H9 (cell line): ENCODE results near the gene DCTN2. TPM values are rescaled to one million over a fixed set of nuclear protein-coding genes. Genes with fewer than 3 reads are reported as not detected.

Source experiments
- DNase-seq: peaks from one replicate; pipeline ENCODE4 v3.0.0-alpha.2; 2017
- H2AFZ ChIP-seq: one replicate; pipeline ENCODE4 v1.6.1; 2013; ENCODE audit warnings: mild to moderate bottlenecking, low read length, control low read depth, moderate library complexity
- H2AK5ac ChIP-seq: 2 replicates; pipeline ENCODE4 v1.6.1; 2013; ENCODE audit warnings: low read length, control low read depth, mixed read lengths; ENCODE audit not compliant: insufficient read length
- H2BK120ac ChIP-seq: one replicate; pipeline ENCODE4 v1.6.1; 2013; ENCODE audit warnings: low read depth, mild to moderate bottlenecking, low read length, control low read depth, inconsistent platforms; ENCODE audit not compliant: poor library complexity, severe bottlenecking
- H2BK12ac ChIP-seq: 2 replicates; pipeline ENCODE4 v1.6.1; 2013; ENCODE audit warnings: low read length, control low read depth, mixed read lengths, low read depth; ENCODE audit not compliant: insufficient read length
- H2BK15ac ChIP-seq: 2 replicates; pipeline ENCODE4 v1.6.1; 2013; ENCODE audit warnings: low read depth, low read length, control low read depth
- H2BK20ac ChIP-seq: one replicate; pipeline ENCODE4 v1.6.1; 2013; ENCODE audit warnings: low read depth, mild to moderate bottlenecking, low read length, control low read depth, inconsistent platforms; ENCODE audit not compliant: poor library complexity, severe bottlenecking
- H2BK5ac ChIP-seq: 2 replicates; pipeline ENCODE4 v1.6.1; 2013; ENCODE audit warnings: low read length, control low read depth, mixed read lengths; ENCODE audit not compliant: insufficient read length
- H3K14ac ChIP-seq: 2 replicates; pipeline ENCODE4 v1.6.1; 2013; ENCODE audit warnings: low read length, control low read depth; ENCODE audit not compliant: insufficient read depth
- H3K18ac ChIP-seq: 2 replicates; pipeline ENCODE4 v1.6.1; 2013; ENCODE audit warnings: low read depth, mild to moderate bottlenecking, mixed read lengths, low read length, control low read depth; ENCODE audit not compliant: insufficient read length
- H3K23ac ChIP-seq: 2 replicates; pipeline ENCODE4 v1.6.1; 2013; ENCODE audit warnings: low read length, control low read depth, mixed read lengths, low read depth; ENCODE audit not compliant: insufficient read length
- H3K23me2 ChIP-seq: 2 replicates; pipeline ENCODE4 v1.6.1; 2013; ENCODE audit warnings: low read depth, mild to moderate bottlenecking, mixed read lengths, low read length, control low read depth; ENCODE audit not compliant: insufficient read length, poor library complexity, severe bottlenecking
- H3K27ac ChIP-seq: 2 replicates; pipeline ENCODE4 v1.5.1; 2013; ENCODE audit warnings: low read length, control low read depth, mixed read lengths, low read depth; ENCODE audit not compliant: insufficient read length
- H3K27me3 ChIP-seq: 2 replicates; pipeline ENCODE4 v1.6.1; 2013; ENCODE audit warnings: low read length, control low read depth, inconsistent platforms; ENCODE audit not compliant: insufficient read depth
- H3K4ac ChIP-seq: 2 replicates; pipeline ENCODE4 v1.6.1; 2013; ENCODE audit warnings: low read depth, mild to moderate bottlenecking, control low read depth, inconsistent platforms, low read length, moderate library complexity
- H3K4me1 ChIP-seq: 2 replicates; pipeline ENCODE4 v1.6.1; 2013; ENCODE audit warnings: low read length, control low read depth, inconsistent platforms; ENCODE audit not compliant: insufficient read depth
- H3K4me2 ChIP-seq: 2 replicates; pipeline ENCODE4 v1.6.1; 2013; ENCODE audit warnings: low read length, control low read depth, mixed read lengths; ENCODE audit not compliant: insufficient read length, insufficient read depth
- H3K56ac ChIP-seq: 2 replicates; pipeline ENCODE4 v1.6.1; 2013; ENCODE audit warnings: low read depth, mild to moderate bottlenecking, mixed read lengths, low read length, control low read depth; ENCODE audit not compliant: insufficient read length
- H3K79me1 ChIP-seq: 2 replicates; pipeline ENCODE4 v1.6.1; 2013; ENCODE audit warnings: low read depth, mild to moderate bottlenecking, moderate library complexity, low read length, control low read depth, inconsistent platforms; ENCODE audit not compliant: insufficient read depth, poor library complexity, severe bottlenecking
- H3K79me2 ChIP-seq: 2 replicates; pipeline ENCODE4 v1.6.1; 2013; ENCODE audit warnings: low read length, control low read depth, inconsistent platforms; ENCODE audit not compliant: insufficient read depth
- H3K9ac ChIP-seq: 2 replicates; pipeline ENCODE4 v1.6.1; 2013; ENCODE audit warnings: low read length, control low read depth, mixed read lengths; ENCODE audit not compliant: insufficient read length; ENCODE audit errors: extremely low read depth
- H3K9me3 ChIP-seq: one replicate; pipeline ENCODE4 v1.6.1; 2013; ENCODE audit warnings: low read depth, low read length, inconsistent platforms; ENCODE audit not compliant: control insufficient read depth
- H3T11ph ChIP-seq: one replicate; pipeline ENCODE4 v1.6.1; 2013; ENCODE audit warnings: mild to moderate bottlenecking, low read length, control low read depth, inconsistent platforms
- H4K20me1 ChIP-seq: one replicate; pipeline ENCODE4 v1.6.1; 2013; ENCODE audit not compliant: control insufficient read depth, insufficient read length, insufficient read depth
- H4K5ac ChIP-seq: 2 replicates; pipeline ENCODE4 v1.6.1; 2013; ENCODE audit warnings: low read depth, mild to moderate bottlenecking, mixed read lengths, low read length, control low read depth; ENCODE audit not compliant: insufficient read length
- H4K8ac ChIP-seq: replicated peaks from 2 replicates; pipeline ENCODE4 v1.6.1; 2013; ENCODE audit warnings: low read length, control low read depth, mixed read lengths, low read depth; ENCODE audit not compliant: insufficient read length
- H4K91ac ChIP-seq: 2 replicates; pipeline ENCODE4 v1.6.1; 2013; ENCODE audit warnings: low read depth, mild to moderate bottlenecking, moderate library complexity, mixed read lengths, low read length, control low read depth; ENCODE audit not compliant: insufficient read length
- H3K27ac Mint-ChIP-seq, 3 experiments: 2 replicates in 2 of 3; 3 replicates in 1 of 3; pipeline ENCODE4 v1.8.0; 2020 to 2021; ENCODE audit warnings: mixed read lengths in 3 of 3, mild to moderate bottlenecking in 1 of 3, moderate library complexity in 1 of 3
- H3K27me3 Mint-ChIP-seq: 2 replicates; pipeline ENCODE4 v1.8.0; 2021; ENCODE audit warnings: low read depth, mild to moderate bottlenecking, moderate library complexity, mixed read lengths
- H3K36me3 Mint-ChIP-seq, 3 experiments: 2 replicates in 2 of 3; 3 replicates in 1 of 3; pipeline ENCODE4 v1.8.0; 2020 to 2021; ENCODE audit warnings: low read depth in 3 of 3, mixed read lengths in 3 of 3; ENCODE audit not compliant: insufficient read depth in 1 of 3
- H3K4me1 Mint-ChIP-seq, 2 experiments: 2 replicates each; pipeline ENCODE4 v1.8.0; 2020; ENCODE audit warnings: mixed read lengths in 2 of 2
- H3K4me3 Mint-ChIP-seq, 2 experiments: 2 replicates in 1 of 2; 3 replicates in 1 of 2; pipeline ENCODE4 v1.8.0; 2020 to 2021; ENCODE audit warnings: mild to moderate bottlenecking in 2 of 2, mixed read lengths in 2 of 2, moderate library complexity in 1 of 2
- H3K9me3 Mint-ChIP-seq, 2 experiments: 2 replicates in 1 of 2; 3 replicates in 1 of 2; pipeline ENCODE4 v1.8.0; 2020; ENCODE audit warnings: mild to moderate bottlenecking in 2 of 2, mixed read lengths in 2 of 2, moderate library complexity in 1 of 2
- CTCF ChIP-seq: fragments of 200-600 bp; sonication (generic); conservative IDR thresholded peaks from 3 replicates; pipeline ENCODE4 v1.8.0; 2021; ENCODE audit warnings: antibody characterized with exemption, mild to moderate bottlenecking
- WGBS: extraction: QIAGEN DNeasy Blood & Tissue Kit; methylation state at CpG from one replicate; pipeline ENCODE4 v1.1.7; 2013; ENCODE audit warnings: missing lambda C conversion rate, low lambda C conversion rate, mixed read lengths; ENCODE audit not compliant: insufficient read length; ENCODE audit errors: extremely low coverage; 5-methylcytosine and 5-hydroxymethylcytosine counted together
- total RNA-seq: library from RNA; stranded (reverse); gene quantifications from 2 replicates; pipeline ENCODE4 v1.2.1, GENCODE V29; 2021

DCTN2 gene
- total RNA-seq, 1 experiment from 2014 or later = 97.7 TPM

- no peak for DNase-seq
- Histone ChIP-seq H2BK12ac (no peak overlapping the region), H4K8ac (no peak overlapping the region), H3K18ac (no peak overlapping the region), H2BK15ac (no peak overlapping the region), H4K20me1 (no peaks in the 10 kb centered on the region), H3K9me3 (no peaks in the 10 kb centered on the region), H4K91ac (no peak overlapping the region), H3K23me2 (peaks cover 22% of the 10 kb centered on the region), H3K79me2 (no peaks in the 10 kb centered on the region), H3K27ac (no peak overlapping the region), H3T11ph (no peak overlapping the region), H4K5ac (no peak overlapping the region), H3K14ac (no peak overlapping the region), H3K27me3 (no peaks in the 10 kb centered on the region), H3K56ac (no peak overlapping the region), H3K9ac (peak overlapping the region; percentile 53), H2AK5ac (no peak overlapping the region), H2BK120ac (no peak overlapping the region), H3K79me1 (no peaks in the 10 kb centered on the region), H3K4me1 (peaks cover 3% of the 10 kb centered on the region; the same call in 1 of the 2 replicates), H3K4ac (no peak overlapping the region), H3K23ac (no peak overlapping the region), H2BK20ac (no peak overlapping the region), H3K4me2 (peak overlapping the region; percentile 97), H2BK5ac (no peak overlapping the region), H2AFZ (no peak overlapping the region)
- peaks cover 11 to 38% (median 37%) of the 10 kb centered on the region in 3 experiments for H3K36me3 Mint-ChIP-seq
- WGBS = no CpG with 5 or more reads among the region's 14 CpGs
- peaks cover 30 to 45% of the 10 kb centered on the region in 2 experiments for H3K4me1 Mint-ChIP-seq
- peak overlapping the region in 2 of 3 experiments; percentile 95 to 97; a peak in 4 of 7 replicates for H3K27ac Mint-ChIP-seq
- no peak for TF ChIP-seq CTCF
- H3K27me3 Mint-ChIP-seq = no peaks in the 10 kb centered on the region; the same call in 1 of the 2 replicates
- H3K4me3 Mint-ChIP-seq = peak overlapping the region; percentile 96
- no peaks in the 10 kb centered on the region for H3K9me3 Mint-ChIP-seq
Measured at GRCh38 chr12:57523706-57524614, 23.0 kb downstream of the DCTN2 start.
